Right atrium auricular region (tissue), 2 donors: ENCODE data around the gene KIF1B. TPM values are rescaled to one million over a fixed set of nuclear protein-coding genes. Genes with fewer than 3 reads are reported as not detected.
A peak's percentile ranks its signal among the peaks of the same experiment; 100 is the strongest.

Source experiments
- DNase-seq: peaks from one replicate; pipeline ENCODE4 v3.0.0-alpha.2; 2019; ENCODE audit warnings: low spot score
- H3K27ac ChIP-seq, 2 donors: fragments of 200-600 bp; sonication (generic); 1 replicate in 1 of 2; 2 replicates in 1 of 2; pipeline ENCODE4 v1.5.1; 2016 to 2019
- H3K27me3 ChIP-seq, 2 donors: fragments of 200-600 bp; sonication (generic); one replicate each; pipeline versions ENCODE4 v1.5.1 to v1.6.0; 2017 to 2019
- H3K36me3 ChIP-seq: fragments of 200-600 bp; sonication (generic); one replicate; pipeline ENCODE4 v1.5.1; 2016
- H3K4me1 ChIP-seq, 2 donors: fragments of 200-600 bp; sonication (generic); one replicate each; pipeline versions ENCODE4 v1.5.1 to v1.6.0; 2017 to 2019
- H3K4me3 ChIP-seq, 2 donors: fragments of 200-600 bp; sonication (generic); 1 replicate in 1 of 2; 2 replicates in 1 of 2; pipeline ENCODE4 v1.5.1; 2017 to 2019; ENCODE audit warnings: mild to moderate bottlenecking in 1 of 2, moderate library complexity in 1 of 2
- H3K9me3 ChIP-seq, 2 donors: fragments of 200-600 bp; sonication (generic); one replicate each; pipeline ENCODE4 v1.5.1; 2019
- CTCF ChIP-seq, 2 donors: fragments of 200-600 bp; sonication (generic); IDR thresholded peaks; one replicate each; pipeline ENCODE4 v1.5.1; 2019; ENCODE audit warnings: antibody characterized with exemption in 2 of 2
- total RNA-seq, 2 donors: library from RNA; depleted of rRNA; stranded (reverse); fragments of >200 nt; gene quantifications; one replicate each; pipeline ENCODE4 v1.1.0, GENCODE V29; 2016

Gene KIF1B
- total RNA-seq, 2 donors from 2014 or later: 55.7 to 63.9 TPM

GRCh38 chr1:10280439-10281350, 70.3 kb downstream of the KIF1B start:
- Histone ChIP-seq H3K27ac (no peak overlapping the region), H3K4me3 (no peak overlapping the region), H3K4me1 (peaks cover 0 to 12% of the 10 kb centered on the region in 2 donors), H3K27me3 (no peaks in the 10 kb centered on the region), H3K36me3 (peaks cover 69% of the 10 kb centered on the region), H3K9me3 (no peaks in the 10 kb centered on the region)
- no peak for TF ChIP-seq CTCF (IDR thresholded peaks at IDR 0.05)
- no peak for DNase-seq

- DNase-seq: no peak
- Histone ChIP-seq H3K36me3 (peaks cover 47% of the 10 kb centered on the region), H3K27me3 (no peaks in the 10 kb centered on the region), H3K4me3 (no peak overlapping the region), H3K9me3 (no peaks in the 10 kb centered on the region), H3K4me1 (peaks cover 0 to 37% of the 10 kb centered on the region in 2 donors), H3K27ac (peak overlapping the region; percentile 22 to 40)
- TF ChIP-seq CTCF (IDR thresholded peaks at IDR 0.05): no peak
Observed at GRCh38 chr1:10283318-10283984, 73.1 kb downstream of the KIF1B start.

- H3K27ac ChIP-seq: peak overlapping the region; percentile 72 to 79
- H3K4me3 ChIP-seq: no peak overlapping the region
- peaks cover 0 to 37% of the 10 kb centered on the region in 2 donors for H3K4me1 ChIP-seq
- DNase-seq: no peak
- H3K36me3 ChIP-seq: peaks cover 49% of the 10 kb centered on the region
- H3K9me3 ChIP-seq: no peaks in the 10 kb centered on the region
- TF ChIP-seq CTCF (IDR thresholded peaks at IDR 0.05): no peak
- no peaks in the 10 kb centered on the region for H3K27me3 ChIP-seq
Observed at GRCh38 chr1:10286244-10286643, 75.9 kb downstream of the KIF1B start.

- Histone ChIP-seq H3K4me1 (peaks cover 0 to 37% of the 10 kb centered on the region in 2 donors), H3K4me3 (no peak overlapping the region), H3K36me3 (peaks cover 47% of the 10 kb centered on the region), H3K9me3 (no peaks in the 10 kb centered on the region), H3K27me3 (no peaks in the 10 kb centered on the region), H3K27ac (peak overlapping the region; percentile 72 to 79)
- no peak for DNase-seq
- no peak for TF ChIP-seq CTCF (IDR thresholded peaks at IDR 0.05)
Observed at GRCh38 chr1:10287023-10287645, 76.8 kb downstream of the KIF1B start.

- no peak for DNase-seq
- H3K4me1 ChIP-seq: peaks cover 0 to 37% of the 10 kb centered on the region in 2 donors
- H3K36me3 ChIP-seq: peaks cover 49% of the 10 kb centered on the region
- TF ChIP-seq CTCF (IDR thresholded peaks at IDR 0.05): no peak
- no peaks in the 10 kb centered on the region for H3K27me3 ChIP-seq
- H3K4me3 ChIP-seq: no peak overlapping the region
- no peaks in the 10 kb centered on the region for H3K9me3 ChIP-seq
- H3K27ac ChIP-seq: peak overlapping the region; percentile 72 to 79
Observed at GRCh38 chr1:10288029-10288615, 77.8 kb downstream of the KIF1B start.
